H9 (cell line): ENCODE results near the gene ZNF423. TPM values are rescaled to one million over a fixed set of nuclear protein-coding genes. Genes with fewer than 3 reads are reported as not detected.

Experiments
- DNase-seq: peaks from one replicate; pipeline ENCODE4 v3.0.0-alpha.2; 2017
- H2AFZ ChIP-seq: one replicate; pipeline ENCODE4 v1.6.1; 2013; ENCODE audit warnings: mild to moderate bottlenecking, low read length, control low read depth, moderate library complexity
- H2AK5ac ChIP-seq: 2 replicates; pipeline ENCODE4 v1.6.1; 2013; ENCODE audit warnings: low read length, control low read depth, mixed read lengths; ENCODE audit not compliant: insufficient read length
- H2BK120ac ChIP-seq: one replicate; pipeline ENCODE4 v1.6.1; 2013; ENCODE audit warnings: low read depth, mild to moderate bottlenecking, low read length, control low read depth, inconsistent platforms; ENCODE audit not compliant: poor library complexity, severe bottlenecking
- H2BK12ac ChIP-seq: 2 replicates; pipeline ENCODE4 v1.6.1; 2013; ENCODE audit warnings: low read length, control low read depth, mixed read lengths, low read depth; ENCODE audit not compliant: insufficient read length
- H2BK15ac ChIP-seq: 2 replicates; pipeline ENCODE4 v1.6.1; 2013; ENCODE audit warnings: low read depth, low read length, control low read depth
- H2BK20ac ChIP-seq: one replicate; pipeline ENCODE4 v1.6.1; 2013; ENCODE audit warnings: low read depth, mild to moderate bottlenecking, low read length, control low read depth, inconsistent platforms; ENCODE audit not compliant: poor library complexity, severe bottlenecking
- H2BK5ac ChIP-seq: 2 replicates; pipeline ENCODE4 v1.6.1; 2013; ENCODE audit warnings: low read length, control low read depth, mixed read lengths; ENCODE audit not compliant: insufficient read length
- H3K14ac ChIP-seq: 2 replicates; pipeline ENCODE4 v1.6.1; 2013; ENCODE audit warnings: low read length, control low read depth; ENCODE audit not compliant: insufficient read depth
- H3K18ac ChIP-seq: 2 replicates; pipeline ENCODE4 v1.6.1; 2013; ENCODE audit warnings: low read depth, mild to moderate bottlenecking, mixed read lengths, low read length, control low read depth; ENCODE audit not compliant: insufficient read length
- H3K23ac ChIP-seq: 2 replicates; pipeline ENCODE4 v1.6.1; 2013; ENCODE audit warnings: low read length, control low read depth, mixed read lengths, low read depth; ENCODE audit not compliant: insufficient read length
- H3K23me2 ChIP-seq: 2 replicates; pipeline ENCODE4 v1.6.1; 2013; ENCODE audit warnings: low read depth, mild to moderate bottlenecking, mixed read lengths, low read length, control low read depth; ENCODE audit not compliant: insufficient read length, poor library complexity, severe bottlenecking
- H3K27ac ChIP-seq: 2 replicates; pipeline ENCODE4 v1.5.1; 2013; ENCODE audit warnings: low read length, control low read depth, mixed read lengths, low read depth; ENCODE audit not compliant: insufficient read length
- H3K27me3 ChIP-seq: 2 replicates; pipeline ENCODE4 v1.6.1; 2013; ENCODE audit warnings: low read length, control low read depth, inconsistent platforms; ENCODE audit not compliant: insufficient read depth
- H3K4ac ChIP-seq: 2 replicates; pipeline ENCODE4 v1.6.1; 2013; ENCODE audit warnings: low read depth, mild to moderate bottlenecking, control low read depth, inconsistent platforms, low read length, moderate library complexity
- H3K4me1 ChIP-seq: 2 replicates; pipeline ENCODE4 v1.6.1; 2013; ENCODE audit warnings: low read length, control low read depth, inconsistent platforms; ENCODE audit not compliant: insufficient read depth
- H3K4me2 ChIP-seq: 2 replicates; pipeline ENCODE4 v1.6.1; 2013; ENCODE audit warnings: low read length, control low read depth, mixed read lengths; ENCODE audit not compliant: insufficient read length, insufficient read depth
- H3K56ac ChIP-seq: 2 replicates; pipeline ENCODE4 v1.6.1; 2013; ENCODE audit warnings: low read depth, mild to moderate bottlenecking, mixed read lengths, low read length, control low read depth; ENCODE audit not compliant: insufficient read length
- H3K79me1 ChIP-seq: 2 replicates; pipeline ENCODE4 v1.6.1; 2013; ENCODE audit warnings: low read depth, mild to moderate bottlenecking, moderate library complexity, low read length, control low read depth, inconsistent platforms; ENCODE audit not compliant: insufficient read depth, poor library complexity, severe bottlenecking
- H3K79me2 ChIP-seq: 2 replicates; pipeline ENCODE4 v1.6.1; 2013; ENCODE audit warnings: low read length, control low read depth, inconsistent platforms; ENCODE audit not compliant: insufficient read depth
- H3K9ac ChIP-seq: 2 replicates; pipeline ENCODE4 v1.6.1; 2013; ENCODE audit warnings: low read length, control low read depth, mixed read lengths; ENCODE audit not compliant: insufficient read length; ENCODE audit errors: extremely low read depth
- H3K9me3 ChIP-seq: one replicate; pipeline ENCODE4 v1.6.1; 2013; ENCODE audit warnings: low read depth, low read length, inconsistent platforms; ENCODE audit not compliant: control insufficient read depth
- H3T11ph ChIP-seq: one replicate; pipeline ENCODE4 v1.6.1; 2013; ENCODE audit warnings: mild to moderate bottlenecking, low read length, control low read depth, inconsistent platforms
- H4K20me1 ChIP-seq: one replicate; pipeline ENCODE4 v1.6.1; 2013; ENCODE audit not compliant: control insufficient read depth, insufficient read length, insufficient read depth
- H4K5ac ChIP-seq: 2 replicates; pipeline ENCODE4 v1.6.1; 2013; ENCODE audit warnings: low read depth, mild to moderate bottlenecking, mixed read lengths, low read length, control low read depth; ENCODE audit not compliant: insufficient read length
- H4K8ac ChIP-seq: replicated peaks from 2 replicates; pipeline ENCODE4 v1.6.1; 2013; ENCODE audit warnings: low read length, control low read depth, mixed read lengths, low read depth; ENCODE audit not compliant: insufficient read length
- H4K91ac ChIP-seq: 2 replicates; pipeline ENCODE4 v1.6.1; 2013; ENCODE audit warnings: low read depth, mild to moderate bottlenecking, moderate library complexity, mixed read lengths, low read length, control low read depth; ENCODE audit not compliant: insufficient read length
- H3K27ac Mint-ChIP-seq, 3 experiments: 2 replicates in 2 of 3; 3 replicates in 1 of 3; pipeline ENCODE4 v1.8.0; 2020 to 2021; ENCODE audit warnings: mixed read lengths in 3 of 3, mild to moderate bottlenecking in 1 of 3, moderate library complexity in 1 of 3
- H3K27me3 Mint-ChIP-seq: 2 replicates; pipeline ENCODE4 v1.8.0; 2021; ENCODE audit warnings: low read depth, mild to moderate bottlenecking, moderate library complexity, mixed read lengths
- H3K36me3 Mint-ChIP-seq, 3 experiments: 2 replicates in 2 of 3; 3 replicates in 1 of 3; pipeline ENCODE4 v1.8.0; 2020 to 2021; ENCODE audit warnings: low read depth in 3 of 3, mixed read lengths in 3 of 3; ENCODE audit not compliant: insufficient read depth in 1 of 3
- H3K4me1 Mint-ChIP-seq, 2 experiments: 2 replicates each; pipeline ENCODE4 v1.8.0; 2020; ENCODE audit warnings: mixed read lengths in 2 of 2
- H3K4me3 Mint-ChIP-seq, 2 experiments: 2 replicates in 1 of 2; 3 replicates in 1 of 2; pipeline ENCODE4 v1.8.0; 2020 to 2021; ENCODE audit warnings: mild to moderate bottlenecking in 2 of 2, mixed read lengths in 2 of 2, moderate library complexity in 1 of 2
- H3K9me3 Mint-ChIP-seq, 2 experiments: 2 replicates in 1 of 2; 3 replicates in 1 of 2; pipeline ENCODE4 v1.8.0; 2020; ENCODE audit warnings: mild to moderate bottlenecking in 2 of 2, mixed read lengths in 2 of 2, moderate library complexity in 1 of 2
- WGBS: extraction: QIAGEN DNeasy Blood & Tissue Kit; methylation state at CpG from one replicate; pipeline ENCODE4 v1.1.7; 2013; ENCODE audit warnings: missing lambda C conversion rate, low lambda C conversion rate, mixed read lengths; ENCODE audit not compliant: insufficient read length; ENCODE audit errors: extremely low coverage; 5-methylcytosine and 5-hydroxymethylcytosine counted together
- total RNA-seq: library from RNA; stranded (reverse); gene quantifications from 2 replicates; pipeline ENCODE4 v1.2.1, GENCODE V29; 2021
- TF ChIP-seq, protein P1 (sequence below): fragments of 200-600 bp; sonication (generic); conservative IDR thresholded peaks from 3 replicates; pipeline ENCODE4 v1.8.0; 2021; ENCODE audit warnings: antibody characterized with exemption, mild to moderate bottlenecking

The ZNF423 gene
- total RNA-seq, 1 experiment from 2014 or later, result 51.5 TPM

DNA sequence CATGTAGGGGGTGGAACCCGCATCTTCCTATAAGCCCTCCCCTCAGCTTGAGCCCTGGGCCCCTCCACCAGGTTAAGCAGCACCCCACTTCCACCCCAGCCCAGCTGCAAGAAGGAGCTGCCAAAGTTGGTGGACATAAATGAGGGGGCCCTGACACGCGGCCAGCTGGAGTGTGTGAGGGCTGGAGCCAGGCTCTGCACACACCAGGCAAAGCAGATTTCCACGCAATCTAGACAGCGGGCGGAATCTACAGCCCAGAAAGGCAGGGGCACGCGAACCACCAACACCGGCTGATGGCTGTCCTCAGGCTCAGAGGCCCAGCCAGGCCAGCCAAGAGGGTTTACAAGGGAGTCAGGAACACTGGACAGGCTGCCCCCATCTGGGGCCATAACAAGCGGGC is 171.2 kb downstream of the ZNF423 start:
- DNase-seq, result no peak
- H2AFZ ChIP-seq, result no peak overlapping the region
- no peak overlapping the region for H3K4ac ChIP-seq
- no peak overlapping the region for H2BK20ac ChIP-seq
- H3K23me2 ChIP-seq, result no peaks in the 10 kb centered on the region
- H3K27ac ChIP-seq, result no peak overlapping the region
- no peaks in the 10 kb centered on the region for H3K79me2 ChIP-seq
- no peaks in the 10 kb centered on the region for H3K27me3 Mint-ChIP-seq
- no peak overlapping the region for H3K23ac ChIP-seq
- no peak overlapping the region for H4K91ac ChIP-seq
- H2AK5ac ChIP-seq, result no peak overlapping the region
- H2BK5ac ChIP-seq, result no peak overlapping the region
- no peak overlapping the region for H2BK12ac ChIP-seq
- H3K79me1 ChIP-seq, result no peaks in the 10 kb centered on the region
- H4K8ac ChIP-seq, result no peak overlapping the region
- H3K9ac ChIP-seq, result no peak overlapping the region
- peaks cover 6% of the 10 kb centered on the region for H3K9me3 ChIP-seq
- no peak overlapping the region for H3K14ac ChIP-seq
- no peaks in the 10 kb centered on the region for H4K20me1 ChIP-seq
- no peak overlapping the region for H3K27ac Mint-ChIP-seq
- peaks cover 2% of the 10 kb centered on the region; the same call in 1 of the 2 replicates for H3K4me1 ChIP-seq
- H3K27me3 ChIP-seq, result no peaks in the 10 kb centered on the region
- H3K36me3 Mint-ChIP-seq, result peaks cover 10 to 44% (median 14%) of the 10 kb centered on the region in 3 experiments
- no peak overlapping the region for H4K5ac ChIP-seq
- H2BK15ac ChIP-seq, result no peak overlapping the region
- TF ChIP-seq, protein P1, sequence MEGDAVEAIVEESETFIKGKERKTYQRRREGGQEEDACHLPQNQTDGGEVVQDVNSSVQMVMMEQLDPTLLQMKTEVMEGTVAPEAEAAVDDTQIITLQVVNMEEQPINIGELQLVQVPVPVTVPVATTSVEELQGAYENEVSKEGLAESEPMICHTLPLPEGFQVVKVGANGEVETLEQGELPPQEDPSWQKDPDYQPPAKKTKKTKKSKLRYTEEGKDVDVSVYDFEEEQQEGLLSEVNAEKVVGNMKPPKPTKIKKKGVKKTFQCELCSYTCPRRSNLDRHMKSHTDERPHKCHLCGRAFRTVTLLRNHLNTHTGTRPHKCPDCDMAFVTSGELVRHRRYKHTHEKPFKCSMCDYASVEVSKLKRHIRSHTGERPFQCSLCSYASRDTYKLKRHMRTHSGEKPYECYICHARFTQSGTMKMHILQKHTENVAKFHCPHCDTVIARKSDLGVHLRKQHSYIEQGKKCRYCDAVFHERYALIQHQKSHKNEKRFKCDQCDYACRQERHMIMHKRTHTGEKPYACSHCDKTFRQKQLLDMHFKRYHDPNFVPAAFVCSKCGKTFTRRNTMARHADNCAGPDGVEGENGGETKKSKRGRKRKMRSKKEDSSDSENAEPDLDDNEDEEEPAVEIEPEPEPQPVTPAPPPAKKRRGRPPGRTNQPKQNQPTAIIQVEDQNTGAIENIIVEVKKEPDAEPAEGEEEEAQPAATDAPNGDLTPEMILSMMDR, result no peak
- H3K4me1 Mint-ChIP-seq, result peaks cover 23 to 27% of the 10 kb centered on the region in 2 experiments
- H2BK120ac ChIP-seq, result no peak overlapping the region
- H3K56ac ChIP-seq, result no peak overlapping the region
- no CpG with 5 or more reads among the region's 10 CpGs for WGBS
- H3T11ph ChIP-seq, result no peak overlapping the region
- H3K18ac ChIP-seq, result no peak overlapping the region
- peaks cover 7 to 8% of the 10 kb centered on the region in 2 experiments for H3K9me3 Mint-ChIP-seq
- no peak overlapping the region for H3K4me3 Mint-ChIP-seq
- no peak overlapping the region for H3K4me2 ChIP-seq
